C4-2B (cell line): Measurements from ENCODE around the gene ANO10.

Source experiments
- ZFX ChIP-seq: fragments of 450-650 bp; IDR thresholded peaks from 2 replicates; pipeline ENCODE4 v1.6.1; 2017
- TF ChIP-seq, protein P1 (sequence below): fragments of 450-650 bp; conservative IDR thresholded peaks from 2 replicates; pipeline ENCODE4 v1.5.1; 2017; ENCODE audit warnings: mild to moderate bottlenecking

DNA sequence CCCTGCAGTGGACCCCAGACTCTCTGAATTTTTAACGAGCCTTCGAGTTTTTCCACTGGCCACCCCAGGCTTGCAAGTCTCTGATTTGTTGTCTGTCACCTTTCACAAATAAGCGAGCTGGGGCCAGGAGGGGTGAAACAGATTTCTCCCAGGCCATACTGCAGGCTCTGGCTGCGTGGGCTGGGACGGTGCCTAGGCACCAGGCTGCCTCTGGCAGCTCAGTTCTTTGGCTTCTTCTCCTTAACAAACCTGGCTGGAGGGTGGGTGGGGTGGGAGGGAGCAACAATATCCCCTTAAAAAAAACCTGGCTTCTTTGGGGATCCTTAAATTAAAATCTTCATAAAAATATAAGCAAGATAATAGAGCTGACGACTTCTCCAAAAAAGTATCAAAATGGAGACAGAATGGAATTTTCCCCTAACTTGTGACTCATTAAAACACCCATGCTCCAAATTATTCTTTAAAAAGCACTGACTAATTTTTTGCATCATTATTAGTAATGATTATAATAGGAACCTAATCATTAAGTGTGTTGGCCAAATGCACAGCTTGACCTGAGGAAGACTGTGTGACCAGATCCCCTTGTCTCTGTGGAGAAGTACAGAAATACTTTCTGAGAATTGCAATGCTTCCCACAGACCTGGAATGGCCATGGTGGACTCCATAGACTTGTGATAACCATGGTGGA lies 251.4 kb downstream of the ANO10 start:
- no peak for TF ChIP-seq ZFX
- TF ChIP-seq, protein P1, sequence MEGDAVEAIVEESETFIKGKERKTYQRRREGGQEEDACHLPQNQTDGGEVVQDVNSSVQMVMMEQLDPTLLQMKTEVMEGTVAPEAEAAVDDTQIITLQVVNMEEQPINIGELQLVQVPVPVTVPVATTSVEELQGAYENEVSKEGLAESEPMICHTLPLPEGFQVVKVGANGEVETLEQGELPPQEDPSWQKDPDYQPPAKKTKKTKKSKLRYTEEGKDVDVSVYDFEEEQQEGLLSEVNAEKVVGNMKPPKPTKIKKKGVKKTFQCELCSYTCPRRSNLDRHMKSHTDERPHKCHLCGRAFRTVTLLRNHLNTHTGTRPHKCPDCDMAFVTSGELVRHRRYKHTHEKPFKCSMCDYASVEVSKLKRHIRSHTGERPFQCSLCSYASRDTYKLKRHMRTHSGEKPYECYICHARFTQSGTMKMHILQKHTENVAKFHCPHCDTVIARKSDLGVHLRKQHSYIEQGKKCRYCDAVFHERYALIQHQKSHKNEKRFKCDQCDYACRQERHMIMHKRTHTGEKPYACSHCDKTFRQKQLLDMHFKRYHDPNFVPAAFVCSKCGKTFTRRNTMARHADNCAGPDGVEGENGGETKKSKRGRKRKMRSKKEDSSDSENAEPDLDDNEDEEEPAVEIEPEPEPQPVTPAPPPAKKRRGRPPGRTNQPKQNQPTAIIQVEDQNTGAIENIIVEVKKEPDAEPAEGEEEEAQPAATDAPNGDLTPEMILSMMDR: no peak
